ENCODE results near the gene ANKRD22.
A peak's percentile ranks its signal among the peaks of the same experiment; 100 is the strongest.

The ANKRD22 gene

DNA sequence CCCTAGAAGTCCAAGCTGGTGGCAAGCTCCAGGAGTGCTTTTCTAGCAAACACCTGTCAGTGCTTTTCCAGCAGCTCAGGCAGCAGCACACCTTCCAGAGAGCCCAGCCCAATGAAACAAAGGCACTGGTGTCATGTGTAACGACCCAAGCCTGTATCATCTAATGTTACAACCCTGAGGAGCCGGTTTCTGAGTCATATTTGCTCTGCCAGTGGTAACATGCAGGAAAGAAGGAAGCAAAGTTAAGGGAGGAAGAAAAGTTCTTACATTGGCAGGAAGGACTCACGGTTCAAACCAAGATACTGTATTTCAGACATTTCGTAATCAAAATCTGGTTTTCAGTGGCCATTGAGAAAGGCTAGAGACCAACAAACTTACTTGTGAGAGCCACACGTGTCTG, at the start of gene ANKRD22:
TSS of gene ANKRD22 (minus strand) at position 139 of the 400 bp plus-strand sequence. CDS start 237 bp downstream, outside the sequence.
- peak; percentile 57 for DNase-seq

- no peak for DNase-seq
These were observed 48.2 kb upstream of the ANKRD22 start for GRCh38 chr10:88899886-88900285.

GRCh38 chr10:88898727-88899126, 47.1 kb upstream of the ANKRD22 start:
- DNase-seq = no peak

- DNase-seq = peak; percentile 53
These were observed 45.6 kb upstream of the ANKRD22 start for GRCh38 chr10:88896994-88897853.

GRCh38 chr10:88896372-88896993, 44.8 kb upstream of the ANKRD22 start:
- no peak for DNase-seq

DNA sequence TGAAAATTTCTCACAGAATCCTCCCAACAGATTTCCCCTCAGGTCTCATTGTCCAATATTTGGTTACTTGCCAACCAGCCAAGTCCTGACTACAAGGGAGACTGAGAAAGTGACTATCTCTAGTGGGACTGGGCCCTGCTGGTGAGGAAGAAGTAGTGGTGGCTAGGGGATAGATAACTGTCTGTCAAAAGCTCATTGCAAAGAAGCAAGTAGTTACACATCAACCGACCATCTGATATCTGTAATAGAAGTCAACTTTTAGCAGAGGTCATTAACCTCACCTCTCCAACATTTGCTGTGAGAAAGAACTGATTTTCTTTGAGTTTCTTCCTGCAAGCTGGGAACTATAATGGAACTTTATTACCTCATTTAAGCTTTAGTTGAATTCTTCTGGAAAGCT, 43.6 kb upstream of the ANKRD22 start:
- no peak for DNase-seq

DNA sequence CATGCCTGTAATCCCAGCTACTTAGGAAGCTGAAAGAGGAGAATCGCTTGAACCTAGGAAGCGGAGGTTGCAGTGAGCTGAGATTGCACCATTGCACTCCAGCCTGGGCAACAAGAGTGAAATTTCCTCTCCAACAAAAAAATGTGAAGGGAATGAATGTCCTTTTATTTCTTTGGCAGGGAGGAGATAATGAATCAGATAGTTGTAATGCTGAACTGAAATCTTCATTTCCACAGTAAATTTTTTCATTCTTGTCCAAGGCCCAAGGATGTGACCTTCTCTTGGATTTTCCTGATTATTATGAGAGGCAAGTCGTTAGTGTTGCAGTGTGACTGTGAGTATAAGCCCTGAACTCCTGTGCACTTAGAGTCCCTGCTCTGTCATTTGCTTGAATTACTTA, 42.0 kb upstream of the ANKRD22 start:
- DNase-seq = peak; percentile 61

DNA sequence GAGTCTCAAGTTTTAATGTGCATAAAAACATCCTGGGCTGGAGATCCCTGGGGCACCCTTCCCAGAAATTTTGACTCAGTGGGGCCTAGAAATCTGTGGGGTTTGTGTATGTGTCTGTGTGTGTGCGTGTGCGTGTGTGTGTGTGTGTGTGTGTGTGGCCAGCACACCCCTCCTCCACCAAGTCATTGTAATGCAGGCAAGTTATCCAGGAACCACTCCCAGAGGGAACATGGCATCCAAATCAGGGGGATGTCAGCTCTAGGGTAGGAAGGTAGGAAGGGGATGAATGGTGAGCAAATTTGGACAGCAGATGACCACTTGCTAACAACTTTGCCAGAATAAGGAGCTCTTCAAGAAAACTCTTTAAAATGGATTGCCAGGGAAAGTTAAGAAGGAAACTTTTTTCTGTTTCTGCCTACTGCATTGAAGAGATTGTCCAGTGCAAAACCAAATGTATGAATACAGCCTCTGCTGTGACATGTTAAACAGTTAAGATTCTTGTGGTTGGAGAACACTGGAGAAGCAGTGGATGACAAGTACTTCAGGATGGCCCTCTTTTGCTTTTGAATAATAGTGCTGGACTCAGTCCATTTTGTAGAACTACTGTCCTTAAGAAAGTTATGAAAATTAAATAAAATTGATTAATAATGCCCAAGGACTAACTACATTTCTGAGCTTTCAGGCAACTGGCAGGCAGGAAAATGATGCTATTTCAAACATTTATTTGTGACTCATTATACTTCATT, 40.8 kb upstream of the ANKRD22 start:
- DNase-seq = peak; percentile 58

DNA sequence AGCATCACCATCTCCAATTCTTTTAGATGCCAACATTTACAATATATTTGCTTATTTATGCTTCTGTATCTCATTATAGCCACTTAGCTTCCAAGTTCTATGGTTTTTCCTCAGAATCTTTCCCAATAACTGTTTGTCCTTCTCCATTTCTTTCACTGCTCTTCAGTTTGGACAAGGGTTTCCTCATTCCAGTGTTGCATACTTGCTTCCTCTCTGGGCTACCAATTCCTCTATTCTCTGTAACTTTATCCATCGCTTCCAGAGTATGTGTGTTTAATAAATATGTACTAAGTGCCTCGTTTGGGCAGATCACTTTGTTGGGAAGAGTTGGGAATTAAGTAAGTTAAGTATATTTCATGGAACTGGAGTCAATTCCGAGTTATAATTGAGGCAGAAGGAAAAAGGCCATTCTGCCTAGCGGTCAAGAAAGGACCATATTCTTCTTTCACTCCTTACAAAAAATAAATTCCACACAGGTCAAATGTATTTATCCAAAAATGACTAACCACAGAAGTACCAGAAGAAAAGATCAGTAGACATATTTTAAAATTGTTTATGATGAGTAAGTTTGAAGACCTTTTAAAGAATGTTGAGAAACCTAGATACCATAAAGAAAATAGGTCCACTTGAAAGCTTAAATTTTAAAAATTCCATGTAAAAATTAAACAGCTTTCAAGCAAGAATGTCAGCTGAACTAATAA, 39.2 kb upstream of the ANKRD22 start:
- peak; percentile 64 for DNase-seq

DNA sequence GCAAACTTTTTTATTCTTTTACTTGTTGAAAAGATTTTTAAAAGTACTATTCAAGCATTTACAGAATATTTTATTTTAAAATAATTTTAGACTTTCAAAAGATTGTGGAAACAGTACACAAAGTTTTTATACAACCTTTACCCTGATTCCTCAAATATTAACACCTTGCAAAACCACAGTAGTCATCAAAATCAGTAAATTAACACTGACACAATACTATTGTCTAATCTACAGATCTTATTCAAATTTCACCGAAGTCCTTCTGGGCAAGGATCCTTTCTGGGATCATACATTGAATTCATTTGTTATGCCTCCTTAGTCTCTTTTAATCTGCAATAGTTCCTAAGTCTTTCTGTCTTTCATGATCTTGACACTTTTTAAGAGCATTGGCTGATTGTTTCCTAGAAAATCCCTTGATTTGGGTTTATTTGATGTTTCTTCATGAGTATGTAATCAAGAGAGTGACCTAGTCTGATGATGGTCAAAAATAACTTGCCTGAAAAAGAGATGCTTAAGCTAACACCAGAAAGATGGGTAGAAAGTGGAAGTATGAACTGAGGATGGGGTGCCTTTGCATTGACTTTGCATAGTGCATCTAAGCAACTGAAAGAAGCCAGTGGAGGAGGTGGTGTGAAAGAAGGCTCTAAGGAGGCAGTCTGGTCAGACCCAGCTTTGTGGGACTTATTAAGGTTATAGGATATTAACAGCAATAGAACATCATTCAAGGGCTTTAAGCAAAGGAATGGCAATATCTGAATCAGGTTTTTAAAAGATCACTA, 38.1 kb upstream of the ANKRD22 start:
- DNase-seq = no peak

DNA sequence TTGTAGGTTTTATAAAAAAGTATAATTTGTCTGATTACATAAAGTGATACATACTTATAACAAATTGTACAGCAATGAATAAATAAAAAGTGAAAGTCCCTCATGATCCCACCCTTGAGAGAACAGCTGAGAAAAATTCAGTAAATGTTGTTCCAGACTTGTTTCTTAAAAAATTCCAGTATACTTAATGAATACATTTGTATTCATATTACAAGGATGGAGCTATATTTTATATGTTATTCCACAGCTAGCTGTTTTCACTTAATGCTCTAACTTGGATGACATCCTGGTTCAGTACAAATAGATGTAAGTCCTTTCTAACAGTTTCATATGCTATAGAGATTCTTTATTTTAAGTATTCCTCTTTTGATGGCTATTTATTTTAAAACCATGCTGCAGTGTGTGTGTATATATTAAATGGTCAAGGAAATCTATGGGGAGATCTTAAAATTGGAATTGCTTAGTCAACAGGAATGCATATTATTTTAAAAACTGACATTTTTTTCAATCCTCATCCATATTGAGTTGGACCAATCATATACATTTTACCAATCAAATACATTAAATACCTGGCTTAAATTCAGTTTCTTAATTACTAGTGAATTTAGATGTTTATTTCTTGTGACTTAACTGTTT, 37.3 kb upstream of the ANKRD22 start:
- DNase-seq = no peak

- no peak for DNase-seq
These were observed 34.9 kb upstream of the ANKRD22 start for GRCh38 chr10:88886557-88886956.

DNA sequence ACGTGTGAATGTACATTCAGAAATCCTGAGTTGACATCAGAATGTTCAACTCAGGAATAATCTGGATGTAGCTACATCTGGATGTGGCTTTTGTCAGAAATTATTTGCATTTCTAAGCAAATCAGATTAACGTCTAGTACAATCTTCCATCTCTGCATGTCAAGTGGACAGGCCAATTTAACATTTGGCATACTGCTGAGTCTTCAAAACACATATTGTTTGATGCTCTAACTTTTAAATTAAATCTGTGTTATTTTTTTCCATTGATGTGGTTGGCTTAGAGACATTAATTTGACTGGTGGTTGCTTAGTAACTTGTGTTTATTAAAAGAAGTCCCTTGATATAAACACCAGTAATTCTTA, 31.8 kb upstream of the ANKRD22 start:
- DNase-seq = no peak

- DNase-seq = peak; percentile 93
These were observed 31.2 kb upstream of the ANKRD22 start for GRCh38 chr10:88882646-88883447.

GRCh38 chr10:88881922-88882645, 30.4 kb upstream of the ANKRD22 start:
- no peak for DNase-seq

DNA sequence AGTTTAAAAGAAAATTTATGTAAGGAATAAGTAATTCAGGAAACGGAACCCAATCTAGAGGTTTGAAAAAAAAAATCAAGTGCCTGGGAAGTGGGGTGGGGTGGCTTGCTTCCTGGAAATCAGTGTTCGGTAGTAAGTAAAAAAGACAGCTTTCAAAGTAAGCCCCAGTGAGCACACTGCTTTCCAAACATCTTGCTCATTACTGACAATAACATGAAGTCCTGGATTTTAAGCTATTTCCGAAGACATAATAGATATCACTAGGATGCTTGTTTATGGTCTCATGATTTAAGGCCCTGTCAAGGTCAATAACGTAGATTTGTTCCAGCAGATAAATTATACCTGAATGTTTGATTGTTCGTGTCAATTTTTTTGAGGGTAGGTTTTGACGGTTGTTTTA, 29.7 kb upstream of the ANKRD22 start:
- DNase-seq = no peak

DNA sequence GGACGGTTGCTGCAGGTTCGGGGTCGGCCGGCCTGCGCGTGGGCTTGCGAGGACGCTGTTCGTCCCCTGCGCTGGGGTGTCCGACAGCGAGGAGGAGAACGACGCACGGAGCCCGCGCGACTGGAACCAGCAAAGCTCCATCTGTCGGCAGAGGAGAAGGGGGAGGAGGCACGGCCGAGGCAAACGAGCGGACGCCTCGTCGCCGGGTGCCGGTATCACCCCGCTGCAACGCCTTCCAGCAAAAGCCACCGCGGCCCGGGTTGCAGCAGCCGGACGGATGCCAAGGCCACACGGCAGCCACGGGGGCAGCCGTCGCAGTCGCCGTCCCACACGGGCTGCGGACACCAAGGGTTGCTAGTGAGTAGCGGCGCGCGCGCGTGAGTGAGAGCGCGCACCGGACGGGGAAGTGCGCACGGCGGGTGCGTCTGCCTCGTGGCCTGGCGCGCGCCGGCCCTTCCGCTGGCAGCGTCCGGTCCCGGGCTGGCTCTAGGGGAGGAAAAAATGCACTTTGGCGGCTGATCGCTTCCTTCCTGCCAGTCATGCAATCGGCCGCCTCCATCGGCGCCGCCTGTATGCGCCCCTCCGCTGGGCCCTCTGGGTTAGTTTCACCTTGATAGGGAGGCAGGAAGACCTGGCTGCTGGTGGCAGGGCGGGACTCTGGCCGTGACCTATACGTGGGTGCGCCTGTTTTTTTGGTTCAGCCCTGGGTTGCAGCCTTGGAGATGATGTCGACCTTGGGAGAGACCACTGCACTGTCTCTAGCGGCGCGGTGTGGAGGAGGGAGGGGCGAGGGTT, 28.8 kb upstream of the ANKRD22 start:
- DNase-seq = peak; percentile 90

DNA sequence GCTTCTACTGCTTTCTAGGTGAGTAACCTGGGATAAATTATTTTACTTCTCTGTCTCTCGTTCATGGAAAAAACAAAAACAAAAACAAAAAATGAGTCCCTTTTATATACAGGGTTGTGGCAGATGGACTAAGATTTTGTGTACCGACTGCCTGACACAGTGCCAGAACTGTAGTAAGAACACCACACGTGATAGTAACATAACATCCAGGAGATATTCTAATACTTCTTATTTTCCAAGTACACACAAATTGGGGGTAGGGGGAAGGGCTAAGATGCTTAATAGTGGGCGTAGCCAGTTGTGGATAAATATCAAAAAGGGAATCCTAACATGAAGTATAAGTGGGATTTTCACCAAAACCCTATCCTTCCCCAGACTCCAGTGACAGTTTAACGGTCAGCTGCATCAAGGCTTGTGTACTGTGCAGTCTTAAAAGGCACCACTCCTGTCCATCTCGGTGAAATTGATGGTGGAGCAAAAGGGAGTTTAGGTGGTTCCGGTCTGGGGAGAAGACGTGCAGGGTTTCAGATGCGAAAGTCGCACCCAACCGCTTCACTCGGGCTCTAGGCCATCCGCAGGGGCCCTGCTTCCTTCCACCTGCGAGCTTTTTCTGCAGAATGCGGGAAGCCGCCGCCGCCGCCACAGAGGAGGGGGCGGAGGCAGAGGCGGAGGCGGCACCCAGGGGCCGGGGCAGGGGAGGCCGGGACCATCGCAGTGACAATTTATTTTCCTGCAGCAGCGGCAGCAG, 28.1 kb upstream of the ANKRD22 start, which contains the start of gene STAMBPL1:
TSS of gene STAMBPL1 (plus strand) at position 712 of the 748 bp plus-strand sequence. CDS start 21,464 bp downstream, outside the sequence.
- no peak for DNase-seq
